Posterior cingulate gyrus (tissue), 11 donors: ENCODE measurements around the gene PSIP1.
"Not testable (repeated sequence)": the region's sequence is repeated elsewhere in the genome, so short reads cannot be mapped to it uniquely, and the experiment has no call there.

Experiments used
- DNase-seq, 10 donors: peaks; one replicate each; pipeline versions ENCODE4 v3.0.0 to v3.0.0-alpha.2; 2020 to 2021; ENCODE audit warnings: mixed read lengths in 3 of 10
- intact Hi-C: fragments of 100-400 bp; cut with DNase I; formaldehyde crosslinking; loops from one replicate; pipeline ENCODE4 v1.15.1; 2023

PSIP1 gene

DNA sequence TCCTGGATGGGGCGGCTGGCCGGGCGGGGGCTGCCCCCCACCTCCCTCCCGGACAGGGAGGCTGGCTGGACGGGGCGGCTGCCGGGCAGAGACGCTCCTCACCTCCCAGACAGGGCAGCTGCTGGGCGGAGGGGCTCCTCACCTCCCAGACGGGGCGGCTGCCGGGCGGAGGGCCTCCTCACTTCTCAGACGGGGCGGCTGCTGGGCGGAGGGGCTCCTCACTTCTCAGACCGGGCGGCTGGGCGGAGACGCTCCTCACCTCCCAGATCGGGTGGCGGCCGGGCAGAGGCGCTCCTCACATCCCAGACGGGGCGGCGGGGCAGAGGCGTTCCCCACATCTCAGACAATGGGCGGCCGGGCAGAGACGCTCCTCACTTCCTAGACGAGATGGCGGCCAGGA, 68.5 kb downstream of the PSIP1 start:
- intact Hi-C loops, result not testable (repeated sequence)
- DNase-seq, result peak in 1 of 10 donors; percentile 76

DNA sequence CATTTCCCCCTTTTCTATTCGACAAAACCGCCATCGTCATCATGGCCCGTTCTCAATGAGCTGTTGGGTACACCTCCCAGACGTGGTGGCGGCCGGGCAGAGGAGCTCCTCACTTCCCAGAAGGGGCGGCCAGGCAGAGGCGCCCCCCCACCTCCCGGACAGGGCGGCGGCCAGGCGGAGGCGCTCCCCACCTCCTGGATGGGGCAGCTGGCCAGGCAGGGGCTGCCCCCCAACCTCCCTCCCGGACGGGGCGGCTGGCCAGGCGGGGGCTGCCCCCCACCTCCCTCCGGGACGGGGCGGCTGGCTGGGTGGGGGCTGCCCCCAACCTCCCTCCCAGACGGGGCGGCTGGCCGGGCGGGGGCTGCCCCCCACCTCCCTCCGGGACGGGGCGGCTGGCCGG, 68.9 kb downstream of the PSIP1 start:
- DNase-seq, intact Hi-C loops: not testable (repeated sequence)

DNA sequence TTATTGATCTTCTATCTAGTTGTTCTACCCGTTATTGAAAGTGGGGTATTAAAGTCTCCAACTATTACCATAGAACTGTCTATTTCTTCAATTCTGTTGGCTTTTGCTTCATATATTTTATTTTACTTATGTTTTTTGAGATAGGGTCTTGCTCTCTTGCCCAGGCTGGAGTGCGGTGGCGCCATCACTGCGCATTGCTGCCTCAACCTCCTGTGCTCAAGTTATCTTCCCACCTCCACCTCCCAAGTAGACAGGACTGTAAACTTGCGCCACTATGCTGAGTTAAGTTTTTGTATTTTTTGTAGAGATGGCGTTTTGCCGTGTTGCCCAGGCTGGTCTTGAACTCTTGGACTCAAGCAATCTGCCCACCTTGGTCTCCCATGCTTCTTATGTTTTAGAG, 71.9 kb downstream of the PSIP1 start:
- no peak for DNase-seq
- intact Hi-C loops, result no loop called here

DNA sequence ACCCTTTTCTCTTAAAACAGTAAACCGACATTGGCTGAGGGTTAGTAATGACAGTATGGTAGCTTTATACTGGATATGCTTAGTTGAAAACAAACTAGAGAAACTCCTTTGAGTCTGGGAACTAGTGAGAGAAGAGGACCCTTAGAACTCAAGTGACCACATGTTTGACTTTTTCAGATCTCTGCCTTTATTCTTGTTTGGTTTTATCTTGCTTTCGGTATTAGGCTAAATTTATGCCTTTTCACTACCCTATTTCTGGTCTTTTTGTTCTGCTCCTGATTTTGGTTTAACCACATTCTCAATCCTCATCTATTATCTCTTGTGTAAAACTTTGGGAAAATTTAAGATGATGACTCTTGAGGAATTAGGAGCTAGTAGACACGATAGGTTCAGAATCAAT, 77.1 kb downstream of the PSIP1 start:
- DNase-seq, result no peak
- intact Hi-C loops, result no loop called here

DNA sequence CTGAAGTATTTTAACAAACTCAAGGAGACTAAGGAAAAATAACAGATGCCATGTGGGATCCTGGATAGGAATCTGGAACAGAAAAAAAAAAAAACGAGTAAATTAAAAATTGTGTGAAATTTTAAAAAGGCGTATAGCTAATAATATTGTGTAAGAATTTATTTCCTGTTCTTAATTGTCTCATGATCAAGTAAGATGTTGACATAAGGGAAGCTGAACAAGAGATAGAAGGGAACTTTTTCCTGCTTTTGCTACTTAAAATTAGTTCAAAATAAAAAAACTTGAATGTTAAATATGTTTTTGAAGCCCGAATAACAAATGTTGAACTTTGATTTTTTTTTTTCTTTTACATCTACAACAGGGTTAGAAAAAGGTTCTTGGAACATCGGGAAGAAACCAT, 77.6 kb downstream of the PSIP1 start:
- DNase-seq, result no peak
- intact Hi-C loops, result no loop called here

DNA sequence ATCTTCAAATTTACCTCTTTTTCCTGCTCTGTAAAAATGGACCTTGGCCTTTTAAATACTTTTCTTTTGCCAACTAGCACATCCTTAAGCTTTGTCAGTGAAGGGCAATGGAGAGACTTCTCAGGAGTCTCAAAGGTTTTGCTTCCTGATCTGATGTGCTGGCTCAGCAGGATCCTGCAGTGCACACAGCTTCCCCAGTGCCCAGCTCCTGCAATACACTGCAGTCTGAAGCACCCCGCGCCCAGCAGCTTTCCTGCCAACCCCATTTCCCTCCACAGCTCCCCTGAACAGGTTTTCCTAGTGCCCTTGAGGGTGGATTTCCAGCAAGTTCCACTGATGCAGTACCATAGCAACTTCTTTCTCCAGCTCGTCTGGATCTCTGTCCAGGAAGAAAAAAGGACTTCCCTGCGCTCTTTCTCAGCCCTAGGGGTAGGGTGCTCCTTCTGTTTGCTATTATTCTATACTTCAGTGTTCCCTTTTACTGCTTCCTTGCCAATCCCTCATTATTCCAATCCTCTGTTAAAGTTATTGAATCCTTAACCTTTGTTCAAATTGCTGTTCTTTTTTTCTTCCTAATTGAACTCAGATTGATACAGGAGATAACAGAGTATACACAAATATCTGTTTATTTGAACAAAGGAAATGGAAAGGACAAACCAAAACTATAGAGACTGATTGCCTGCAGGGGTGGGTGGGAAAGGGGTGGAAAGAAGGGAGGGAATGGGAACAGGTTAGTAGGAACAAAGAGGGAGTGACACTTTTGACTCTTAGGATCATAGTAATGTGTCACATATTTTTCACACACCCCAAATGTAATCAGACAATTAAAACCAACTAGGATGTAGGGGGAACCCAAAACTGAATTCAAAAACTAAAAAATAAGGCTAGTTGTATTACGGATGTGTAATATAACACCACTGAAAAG, 79.6 kb downstream of the PSIP1 start:
- intact Hi-C loops, result no loop called here

DNA sequence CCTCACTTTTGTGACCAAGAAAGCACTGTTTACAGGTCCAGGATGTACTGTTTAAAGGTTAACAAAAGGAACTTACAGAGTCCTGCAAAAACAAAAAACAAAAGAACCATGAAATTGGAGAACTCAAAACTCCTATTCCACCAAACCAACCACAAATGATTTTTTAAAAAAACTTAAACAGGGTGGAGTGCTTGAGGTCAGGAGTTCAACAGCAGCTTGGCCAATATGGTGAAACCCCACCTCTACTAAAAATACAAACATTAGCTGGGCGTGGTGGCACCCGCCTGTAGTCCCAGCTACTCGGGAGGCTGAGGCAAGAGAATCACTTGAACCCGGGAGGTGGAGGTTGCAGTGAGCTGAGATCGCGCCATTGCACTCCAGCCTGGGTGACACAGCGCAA, 83.1 kb downstream of the PSIP1 start:
- intact Hi-C loops, result loop anchor here (10.0 kb wide), 1 partner anchor 123 kb away; the partner anchor contains the start of gene TTC39B
- not testable (repeated sequence) for DNase-seq

More for the DNA sequence above, 79.6 kb downstream of the PSIP1 start:
- DNase-seq, result peak in 4 of 10 donors; percentile 17 to 87 (median 46)

DNA sequence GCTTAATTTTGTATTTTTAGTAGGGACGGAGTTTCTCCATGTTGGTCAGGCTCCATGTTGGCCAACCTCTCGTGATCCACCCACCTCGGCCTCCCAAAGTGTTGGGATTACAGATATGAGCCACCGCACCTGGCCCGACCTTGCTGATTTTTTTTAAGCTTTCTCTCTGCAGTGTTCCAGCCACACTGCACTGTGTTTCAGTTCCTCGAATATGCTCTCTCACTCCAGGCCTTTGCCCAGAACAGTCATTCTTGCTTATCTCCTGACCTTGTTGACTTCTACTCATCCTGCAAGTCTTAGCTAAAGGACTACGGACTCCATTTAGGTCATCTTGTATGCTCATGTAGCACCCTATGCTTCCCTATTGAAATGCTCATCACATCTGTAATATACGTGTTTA, 84.8 kb downstream of the PSIP1 start:
- DNase-seq, result no peak
- intact Hi-C loops, result loop anchor here (10.0 kb wide), 1 partner anchor 121 kb away; the partner anchor contains the start of gene TTC39B

DNA sequence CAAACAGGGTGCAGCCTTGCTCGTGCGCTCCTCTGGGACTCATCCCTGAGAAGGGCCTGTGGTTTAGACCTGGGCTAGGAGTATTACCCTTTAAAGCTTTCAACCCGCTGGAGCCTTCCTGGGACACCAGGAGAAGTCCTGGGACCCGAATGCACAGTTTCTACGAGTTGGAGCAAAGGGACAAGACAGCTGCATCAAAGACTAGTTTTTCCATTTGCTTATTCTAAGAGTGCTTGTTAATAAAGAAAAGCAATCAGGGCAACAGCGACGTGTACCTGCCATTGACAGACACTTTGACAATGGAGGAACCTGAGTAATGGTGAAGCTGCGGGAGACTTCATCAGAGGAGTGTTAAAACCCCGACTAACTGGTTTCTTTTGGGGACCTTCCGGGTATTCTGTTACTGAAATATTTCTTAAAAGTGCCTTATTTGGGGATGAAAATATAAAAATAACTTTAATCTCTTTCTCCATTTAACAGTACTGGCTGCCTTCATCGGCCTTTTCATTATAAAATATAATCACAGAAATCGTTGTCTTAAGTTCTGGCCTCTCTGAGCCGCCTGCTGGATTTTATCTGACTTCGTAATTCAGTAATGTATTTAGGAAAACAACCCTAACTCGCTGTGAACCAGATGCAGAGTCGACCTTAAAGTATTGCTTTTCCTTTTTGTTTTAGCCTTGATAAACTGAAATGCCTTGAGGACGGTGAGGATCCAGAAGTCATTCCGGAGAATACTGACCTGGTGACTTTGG, 87.4 kb downstream of the PSIP1 start:
- intact Hi-C loops, result loop anchor here (2.0 to 10.0 kb wide), 4 partner anchors 119 to 211 kb away; partner anchors contain the start of genes CCDC171 and TTC39B
- DNase-seq, result no peak

DNA sequence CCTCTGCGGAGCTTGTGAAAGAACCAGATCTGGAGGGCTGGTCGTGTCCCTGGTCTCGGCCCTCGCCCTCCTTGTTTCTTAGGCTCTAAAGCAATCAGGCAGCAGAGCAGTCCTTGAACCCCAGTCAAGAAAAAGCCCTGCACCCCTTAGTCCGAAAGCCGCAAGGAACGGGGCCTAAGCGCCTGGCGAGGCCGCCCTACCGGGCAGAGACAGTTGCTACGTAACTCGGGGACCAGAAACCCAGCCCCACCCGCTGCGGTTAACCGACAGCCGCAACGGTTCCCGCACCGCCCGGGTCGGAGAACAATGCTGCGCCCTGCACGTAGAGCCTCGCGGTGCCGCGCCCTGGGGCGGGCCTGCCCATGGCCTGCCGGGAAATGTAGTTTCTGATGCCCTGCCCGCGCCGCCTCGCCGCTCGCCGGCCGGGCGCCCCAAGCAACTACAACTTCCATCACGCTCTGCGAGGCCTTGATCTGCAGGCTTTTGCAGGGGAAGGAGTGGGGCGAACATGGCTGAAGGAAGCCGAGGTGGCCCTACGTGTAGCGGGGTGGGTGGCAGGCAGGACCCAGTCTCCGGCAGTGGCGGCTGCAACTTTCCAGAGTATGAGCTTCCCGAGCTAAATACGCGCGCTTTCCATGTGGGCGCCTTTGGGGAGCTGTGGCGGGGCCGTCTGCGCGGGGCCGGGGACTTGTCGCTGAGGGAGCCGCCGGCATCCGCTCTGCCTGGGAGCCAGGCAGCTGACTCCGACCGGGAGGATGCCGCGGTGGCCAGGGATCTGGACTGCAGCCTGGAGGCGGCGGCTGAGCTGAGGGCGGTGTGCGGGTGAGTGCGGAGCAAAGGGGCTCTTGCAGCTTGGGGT, 88.2 kb downstream of the PSIP1 start, which contains the start of gene SNAPC3:
Gene SNAPC3 (plus strand): TSS at position 505 of the 859 bp plus-strand sequence. CDS start 4 bp downstream, at position 509.
- DNase-seq, result peak; percentile 90 to 99 (median 96)
- intact Hi-C loops, result loop anchor here (1.0 to 10.0 kb wide), 5 partner anchors 89 to 210 kb away; partner anchors contain the start of genes CCDC171 and TTC39B

DNA sequence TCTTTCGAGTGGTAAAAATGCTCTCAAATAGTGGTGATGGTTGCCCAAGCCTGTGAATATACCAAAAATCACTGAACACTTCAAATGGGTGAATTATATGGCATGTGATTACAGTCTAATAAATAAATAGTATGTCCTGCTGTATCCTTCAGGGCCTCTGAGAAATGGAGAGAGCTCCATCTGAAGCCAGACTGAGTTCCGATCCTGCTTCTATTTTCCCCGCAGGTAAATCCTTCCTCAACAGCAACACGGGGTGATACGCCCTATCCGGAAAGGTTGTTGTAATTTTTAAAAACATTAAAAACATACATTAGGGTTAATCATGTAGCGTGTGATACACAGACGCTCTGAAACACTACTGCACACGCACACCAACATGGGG, 88.8 kb downstream of the PSIP1 start:
- no peak for DNase-seq
- intact Hi-C loops, result loop anchor here (1.0 to 10.0 kb wide), 5 partner anchors 89 to 210 kb away; partner anchors contain the start of genes CCDC171 and TTC39B

DNA sequence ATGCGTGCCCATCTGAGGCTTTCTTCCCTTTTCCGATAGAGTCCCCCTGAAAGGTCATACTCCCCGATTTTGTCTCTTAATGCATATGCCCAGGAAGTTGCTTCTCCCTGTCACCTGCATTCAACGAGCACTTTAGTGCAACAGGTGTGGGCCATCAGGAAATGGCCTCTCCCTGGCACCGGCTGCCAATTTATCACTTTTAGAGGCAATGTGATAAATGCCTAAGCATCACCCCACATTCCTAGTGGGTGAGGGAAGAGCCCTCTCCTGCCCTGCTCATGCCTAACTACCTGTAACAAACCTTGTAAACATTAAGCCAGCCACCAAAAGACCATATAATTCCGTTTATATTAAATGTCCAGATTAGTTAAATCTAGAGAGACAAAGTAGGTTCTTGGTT, 89.2 kb downstream of the PSIP1 start:
- no peak for DNase-seq
- intact Hi-C loops, result loop anchor here (5.0 to 10.0 kb wide), 3 partner anchors 117 to 209 kb away; partner anchors contain the start of gene TTC39B

DNA sequence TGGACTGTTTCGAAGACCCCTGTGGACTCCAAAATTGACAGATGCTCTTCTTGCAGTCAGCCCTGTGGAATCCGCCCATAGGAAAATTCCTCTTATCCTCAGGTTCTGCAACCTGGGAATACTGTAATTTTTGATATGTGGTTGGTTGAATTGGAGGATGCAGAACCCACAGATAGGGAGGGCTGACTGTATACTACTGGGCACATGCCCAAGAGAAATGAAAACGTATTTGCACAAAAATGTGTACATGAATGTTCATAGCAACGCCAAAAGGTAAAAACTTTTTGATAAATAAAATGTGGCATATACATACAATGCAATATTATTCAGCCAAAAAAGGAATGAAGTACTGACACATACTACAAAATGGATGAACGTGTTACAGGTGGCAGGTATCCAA, 90.0 kb downstream of the PSIP1 start:
- intact Hi-C loops, result loop anchor here (5.0 to 10.0 kb wide), 3 partner anchors 116 to 208 kb away; partner anchors contain the start of gene TTC39B
- no peak for DNase-seq

DNA sequence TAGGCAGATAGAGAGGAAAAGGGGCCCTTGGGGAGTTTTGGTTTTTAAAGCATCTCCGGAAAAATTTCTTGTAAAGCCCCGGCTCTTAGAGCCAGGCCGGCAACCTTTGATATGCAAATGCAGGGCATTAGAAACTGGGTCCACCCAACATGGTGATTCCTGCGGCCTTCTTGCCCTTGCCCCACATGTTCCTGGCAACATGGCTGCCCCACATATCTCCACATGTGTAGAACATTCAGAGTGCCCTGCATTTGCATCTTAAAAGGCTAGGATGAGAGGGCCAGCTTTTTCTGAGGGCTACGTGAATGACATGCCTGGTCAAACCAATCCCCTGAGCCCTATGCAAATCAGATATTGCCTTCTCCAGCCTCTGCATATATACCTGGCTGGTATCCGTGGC, 93.1 kb downstream of the PSIP1 start:
- intact Hi-C loops, result no loop called here
- no peak for DNase-seq

DNA sequence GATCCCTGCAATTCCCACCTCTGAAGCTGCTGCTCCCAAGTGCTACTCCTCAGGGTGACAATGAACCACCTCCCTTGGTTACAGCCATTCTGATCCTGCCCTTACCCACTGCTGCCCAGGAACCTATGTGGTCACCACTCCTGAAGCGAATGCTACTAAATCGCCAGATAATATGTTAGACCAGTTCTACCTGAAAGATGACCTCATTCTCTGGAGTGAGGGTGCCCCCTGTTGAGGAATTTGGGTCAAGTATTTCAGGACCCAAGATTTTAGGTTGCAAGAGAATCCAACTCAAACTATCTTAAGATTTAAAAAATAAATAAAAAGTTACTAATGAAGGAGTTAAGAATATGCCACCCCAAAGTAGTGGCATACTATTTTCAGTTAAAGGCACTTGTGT, 93.9 kb downstream of the PSIP1 start:
- DNase-seq, result peak in 2 of 10 donors; percentile 13 to 46
- intact Hi-C loops, result no loop called here
